Activated naive CD8-positive, alpha-beta T cell (primary cell): ENCODE results near the gene PHYH.
A peak's percentile ranks its signal among the peaks of the same experiment; 100 is the strongest.

Experiments
- H3K27ac Mint-ChIP-seq: one replicate; pipeline ENCODE4 v1.8.0; 2021; ENCODE audit warnings: mixed read lengths
- H3K27me3 Mint-ChIP-seq: one replicate; pipeline ENCODE4 v1.8.0; 2021; ENCODE audit warnings: mixed read lengths
- H3K36me3 Mint-ChIP-seq: one replicate; pipeline ENCODE4 v1.8.0; 2021; ENCODE audit warnings: mixed read lengths
- H3K4me1 Mint-ChIP-seq: one replicate; pipeline ENCODE4 v1.8.0; 2021; ENCODE audit warnings: low read depth, mixed read lengths
- H3K4me3 Mint-ChIP-seq: one replicate; pipeline ENCODE4 v1.8.0; 2021; ENCODE audit warnings: mild to moderate bottlenecking, mixed read lengths
- H3K9me3 Mint-ChIP-seq: one replicate; pipeline ENCODE4 v1.8.0; 2021; ENCODE audit warnings: low read depth, mixed read lengths

PHYH gene

GRCh38 chr10:13299437-13300287 is at the start of gene PHYH:
PHYH (minus strand) TSS chr10:13300064; CDS start chr10:13300042, 22 bp downstream.
- Mint-ChIP-seq H3K9me3 (no peaks in the 10 kb centered on the region), H3K4me1 (peaks cover 31% of the 10 kb centered on the region), H3K4me3 (peak within 1 kb of the TSS; percentile 89), H3K27me3 (no peaks in the 10 kb centered on the region), H3K27ac (peak within 1 kb of the TSS; percentile 85), H3K36me3 (no peaks in the 10 kb centered on the region)

GRCh38 chr10:13348216-13349017 is 48.6 kb upstream of the PHYH start, which contains the start of gene SEPHS1:
SEPHS1 (minus strand) TSS chr10:13348293; CDS start chr10:13344950, 3,343 bp downstream.
- H3K36me3 Mint-ChIP-seq: no peaks in the 10 kb centered on the region
- no peaks in the 10 kb centered on the region for H3K9me3 Mint-ChIP-seq
- H3K4me1 Mint-ChIP-seq: peaks cover 66% of the 10 kb centered on the region
- H3K27me3 Mint-ChIP-seq: no peaks in the 10 kb centered on the region
- peak within 1 kb of the TSS; percentile 92 for H3K4me3 Mint-ChIP-seq
- H3K27ac Mint-ChIP-seq: peak within 1 kb of the TSS; percentile 98

GRCh38 chr10:13347500-13348156 is 47.8 kb upstream of the PHYH start:
- H3K9me3 Mint-ChIP-seq: no peaks in the 10 kb centered on the region
- no peak overlapping the region for H3K27ac Mint-ChIP-seq
- H3K36me3 Mint-ChIP-seq: no peaks in the 10 kb centered on the region
- no peaks in the 10 kb centered on the region for H3K27me3 Mint-ChIP-seq
- peaks cover 66% of the 10 kb centered on the region for H3K4me1 Mint-ChIP-seq
- H3K4me3 Mint-ChIP-seq: no peak overlapping the region

GRCh38 chr10:13347043-13347499 is 47.2 kb upstream of the PHYH start:
- Mint-ChIP-seq H3K4me1 (peaks cover 61% of the 10 kb centered on the region), H3K27ac (peak overlapping the region; percentile 91), H3K9me3 (no peaks in the 10 kb centered on the region)

GRCh38 chr10:13346283-13347042 is 46.6 kb upstream of the PHYH start:
- Mint-ChIP-seq H3K9me3 (no peaks in the 10 kb centered on the region), H3K4me3 (peak overlapping the region; percentile 88), H3K4me1 (peaks cover 55% of the 10 kb centered on the region), H3K36me3 (no peaks in the 10 kb centered on the region), H3K27me3 (no peaks in the 10 kb centered on the region), H3K27ac (peak overlapping the region; percentile 91)

More at GRCh38 chr10:13347043-13347499, 47.2 kb upstream of the PHYH start:
- Mint-ChIP-seq H3K36me3 (no peaks in the 10 kb centered on the region), H3K4me3 (peak overlapping the region; percentile 88), H3K27me3 (no peaks in the 10 kb centered on the region)

- H3K27ac Mint-ChIP-seq: no peak overlapping the region
- peak overlapping the region; percentile 51 for H3K4me3 Mint-ChIP-seq
- H3K36me3 Mint-ChIP-seq: peaks cover 3% of the 10 kb centered on the region
- H3K27me3 Mint-ChIP-seq: no peaks in the 10 kb centered on the region
- no peaks in the 10 kb centered on the region for H3K9me3 Mint-ChIP-seq
- peaks cover 46% of the 10 kb centered on the region for H3K4me1 Mint-ChIP-seq
Observed at GRCh38 chr10:13340626-13341376, 40.9 kb upstream of the PHYH start.

- peak overlapping the region; percentile 55 for H3K27ac Mint-ChIP-seq
- peak overlapping the region; percentile 51 for H3K4me3 Mint-ChIP-seq
- H3K9me3 Mint-ChIP-seq: no peaks in the 10 kb centered on the region
- H3K27me3 Mint-ChIP-seq: no peaks in the 10 kb centered on the region
- peaks cover 3% of the 10 kb centered on the region for H3K36me3 Mint-ChIP-seq
- H3K4me1 Mint-ChIP-seq: peaks cover 40% of the 10 kb centered on the region
Observed at GRCh38 chr10:13340068-13340467, 40.2 kb upstream of the PHYH start.

- Mint-ChIP-seq H3K36me3 (peaks cover 3% of the 10 kb centered on the region), H3K4me3 (no peak overlapping the region), H3K27me3 (no peaks in the 10 kb centered on the region), H3K27ac (no peak overlapping the region), H3K4me1 (peaks cover 30% of the 10 kb centered on the region), H3K9me3 (no peaks in the 10 kb centered on the region)
Observed at GRCh38 chr10:13338390-13339110, 38.7 kb upstream of the PHYH start.

- no peaks in the 10 kb centered on the region for H3K9me3 Mint-ChIP-seq
- H3K4me1 Mint-ChIP-seq: peaks cover 26% of the 10 kb centered on the region
- H3K36me3 Mint-ChIP-seq: peaks cover 3% of the 10 kb centered on the region
- no peak overlapping the region for H3K27ac Mint-ChIP-seq
- H3K27me3 Mint-ChIP-seq: no peaks in the 10 kb centered on the region
- no peak overlapping the region for H3K4me3 Mint-ChIP-seq
Observed at GRCh38 chr10:13337827-13338196, 37.9 kb upstream of the PHYH start.

GRCh38 chr10:13337128-13337826 is 37.4 kb upstream of the PHYH start:
- no peaks in the 10 kb centered on the region for H3K27me3 Mint-ChIP-seq
- H3K4me1 Mint-ChIP-seq: peaks cover 26% of the 10 kb centered on the region
- no peaks in the 10 kb centered on the region for H3K9me3 Mint-ChIP-seq
- H3K27ac Mint-ChIP-seq: no peak overlapping the region
- no peak overlapping the region for H3K4me3 Mint-ChIP-seq
- H3K36me3 Mint-ChIP-seq: peaks cover 3% of the 10 kb centered on the region

GRCh38 chr10:13335881-13336280 is 36.0 kb upstream of the PHYH start:
- peaks cover 9% of the 10 kb centered on the region for H3K36me3 Mint-ChIP-seq
- H3K27ac Mint-ChIP-seq: no peak overlapping the region
- H3K4me1 Mint-ChIP-seq: peaks cover 21% of the 10 kb centered on the region
- no peak overlapping the region for H3K4me3 Mint-ChIP-seq
- no peaks in the 10 kb centered on the region for H3K27me3 Mint-ChIP-seq
- no peaks in the 10 kb centered on the region for H3K9me3 Mint-ChIP-seq

- H3K4me3 Mint-ChIP-seq: no peak overlapping the region
- H3K4me1 Mint-ChIP-seq: peaks cover 9% of the 10 kb centered on the region
- no peaks in the 10 kb centered on the region for H3K27me3 Mint-ChIP-seq
- H3K9me3 Mint-ChIP-seq: no peaks in the 10 kb centered on the region
- no peak overlapping the region for H3K27ac Mint-ChIP-seq
- H3K36me3 Mint-ChIP-seq: peaks cover 9% of the 10 kb centered on the region
Observed at GRCh38 chr10:13334556-13334955, 34.7 kb upstream of the PHYH start.

- Mint-ChIP-seq H3K27me3 (no peaks in the 10 kb centered on the region), H3K4me1 (no peaks in the 10 kb centered on the region), H3K36me3 (peaks cover 6% of the 10 kb centered on the region), H3K4me3 (no peak overlapping the region), H3K9me3 (no peaks in the 10 kb centered on the region), H3K27ac (no peak overlapping the region)
Observed at GRCh38 chr10:13331646-13332045, 31.8 kb upstream of the PHYH start.
